GM21528 (cell line): ENCODE results near the gene CYP1A1.

Experiments used
- ATAC-seq: cut with Tn5 transposase; IDR thresholded peaks from one replicate; pipeline ENCODE4 v1.9.1; 2021; ENCODE audit warnings: mild to moderate bottlenecking, moderate library complexity; ENCODE audit not compliant: unreplicated experiment, low FRiP score

CYP1A1 gene

DNA sequence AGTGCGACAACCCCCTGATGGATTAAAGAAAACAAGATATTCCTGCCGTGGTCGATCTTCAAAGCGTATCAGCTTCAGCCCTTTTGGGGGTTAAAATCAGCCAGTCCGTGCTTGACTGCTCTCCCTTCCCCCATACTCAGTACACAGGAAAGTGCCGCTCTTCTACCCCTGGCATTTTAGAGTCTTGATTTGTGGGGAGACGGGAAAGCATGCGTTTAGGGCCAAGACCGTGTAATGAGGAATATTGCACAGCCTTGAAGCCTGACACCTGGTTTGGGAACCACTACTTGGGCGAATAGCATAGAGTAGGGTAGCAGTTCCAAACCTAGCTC is 29.0 kb downstream of the CYP1A1 start:
- no peak for ATAC-seq

DNA sequence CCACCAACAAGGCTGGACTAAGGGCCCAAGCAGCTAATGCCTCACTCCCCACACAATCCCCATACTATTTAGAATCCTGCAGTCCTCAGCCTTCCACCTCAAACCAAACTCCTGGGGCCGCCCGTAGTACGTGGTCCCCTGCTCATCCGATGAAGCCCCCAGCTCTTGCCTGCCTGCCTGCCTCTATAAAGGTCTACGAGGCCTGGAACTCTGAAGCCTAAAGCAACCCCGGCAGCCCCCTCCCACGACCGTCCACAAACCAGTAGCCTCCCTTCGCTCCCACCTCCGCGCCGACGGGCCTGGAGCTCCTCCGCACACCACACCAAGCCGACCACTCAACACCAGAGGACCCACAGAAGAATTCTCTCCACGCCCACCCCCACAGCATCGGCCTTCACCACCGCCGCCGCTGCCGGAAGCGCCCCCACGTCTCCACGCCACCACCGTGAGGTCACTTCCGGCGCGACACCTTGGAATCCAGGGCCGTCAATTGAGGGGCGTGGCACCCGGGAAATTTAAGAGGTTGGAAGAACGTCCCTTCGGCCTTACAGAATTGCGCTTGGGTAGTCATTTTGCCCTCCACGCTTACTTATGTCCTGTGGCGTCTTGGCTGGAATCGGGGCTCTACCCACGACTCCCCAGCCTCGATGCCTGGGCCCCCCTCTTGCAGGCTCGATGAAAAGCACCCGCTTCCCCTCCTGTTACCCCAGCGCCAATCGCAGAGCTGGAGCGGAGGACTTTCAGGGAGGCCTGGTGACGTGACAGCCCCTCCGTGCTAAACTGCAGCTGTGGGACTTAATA is 29.5 kb downstream of the CYP1A1 start, which contains the start of gene EDC3:
TSS of gene EDC3 (minus strand) at position 428 of the 801 bp plus-strand sequence. CDS start 20,900 bp downstream, outside the sequence.
- peak; percentile 86 for ATAC-seq

GRCh38 chr15:74692327-74692726 is 33.0 kb downstream of the CYP1A1 start:
- ATAC-seq: no peak

DNA sequence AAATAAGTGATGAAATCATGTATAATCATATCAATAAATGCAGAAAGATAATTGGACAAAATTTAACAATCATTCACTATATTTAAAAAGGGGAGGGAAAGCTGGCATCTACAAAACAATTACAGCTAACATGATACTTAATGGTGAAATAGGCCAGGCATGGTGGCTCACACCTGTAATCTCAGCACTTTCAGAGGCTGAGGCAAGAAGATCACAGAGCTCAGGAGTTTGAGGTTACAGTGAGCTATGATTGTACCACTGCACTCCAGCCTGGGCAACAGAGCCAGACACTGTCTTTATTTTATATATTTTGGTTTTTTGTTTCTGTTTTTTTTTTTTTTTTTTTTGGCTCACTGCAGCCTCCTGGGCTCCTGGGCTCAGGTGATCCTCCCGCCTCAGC is 41.6 kb downstream of the CYP1A1 start:
- ATAC-seq: no peak

DNA sequence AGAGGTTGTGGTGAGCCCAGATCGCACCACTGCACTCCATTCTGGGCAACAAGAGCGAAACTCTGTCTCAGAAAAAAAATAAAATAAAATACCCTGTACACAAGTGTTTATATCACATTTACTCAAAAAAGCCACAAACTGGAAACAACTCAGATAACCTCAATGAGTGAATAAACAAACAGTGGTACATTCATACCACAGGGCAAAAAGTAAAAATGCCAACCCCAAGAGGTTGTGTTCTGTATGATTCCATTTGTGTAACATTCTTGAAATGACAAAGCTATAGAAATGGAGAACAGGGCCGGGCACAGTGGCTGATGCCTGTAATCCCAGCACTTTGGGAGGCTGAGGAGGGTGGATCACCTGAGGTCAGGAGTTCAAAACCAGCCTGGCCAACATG is 42.4 kb downstream of the CYP1A1 start:
- no peak for ATAC-seq

DNA sequence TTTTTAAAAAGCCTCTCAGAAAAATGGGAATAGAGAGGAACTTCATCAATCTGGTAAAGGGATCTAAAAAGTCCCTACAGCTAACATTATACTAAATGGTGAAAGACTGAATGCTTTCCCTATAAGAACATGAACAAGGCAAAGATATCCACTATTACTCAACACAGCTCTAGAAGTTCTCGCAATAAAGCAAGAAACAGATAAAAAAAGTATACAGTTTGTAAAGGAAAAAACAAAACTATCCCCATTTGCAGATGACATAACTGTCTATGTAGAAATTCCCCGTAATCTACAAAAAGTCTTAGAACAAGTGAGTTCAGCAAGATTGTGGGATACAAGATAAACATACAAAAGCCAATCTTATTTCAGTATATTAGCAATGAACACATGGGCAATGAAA is 44.9 kb downstream of the CYP1A1 start:
- ATAC-seq: no peak

GRCh38 chr15:74676801-74677200 is 48.5 kb downstream of the CYP1A1 start:
- ATAC-seq: no peak

DNA sequence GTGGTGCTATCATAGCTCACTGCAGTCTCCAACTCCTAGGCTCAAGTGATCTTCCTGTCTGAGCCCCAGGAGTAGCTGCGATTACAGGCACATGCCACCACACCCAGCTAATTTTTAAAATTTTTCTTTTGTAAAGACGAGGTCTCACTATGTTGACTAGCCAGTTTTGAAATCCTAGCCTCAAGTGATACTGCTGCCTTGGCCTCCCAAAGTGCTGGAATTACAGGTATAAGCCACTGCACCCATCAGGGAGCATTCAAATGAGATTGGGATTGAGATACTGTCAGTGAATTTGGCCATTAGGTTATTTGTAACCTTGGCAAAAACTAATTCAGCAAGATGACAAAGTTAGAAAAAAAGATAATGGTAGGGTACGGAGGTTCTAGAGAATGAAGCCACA is 51.2 kb downstream of the CYP1A1 start:
- ATAC-seq: no peak

GRCh38 chr15:74669627-74670026 is 55.7 kb downstream of the CYP1A1 start:
- no peak for ATAC-seq
